GM18517 (cell line): ENCODE results near the gene C3orf70.

ENCODE experiments used
- ATAC-seq: cut with Tn5 transposase; IDR thresholded peaks from one replicate; pipeline ENCODE4 v1.9.1; 2021; ENCODE audit warnings: mild to moderate bottlenecking, moderate library complexity; ENCODE audit not compliant: unreplicated experiment

C3orf70 gene

DNA sequence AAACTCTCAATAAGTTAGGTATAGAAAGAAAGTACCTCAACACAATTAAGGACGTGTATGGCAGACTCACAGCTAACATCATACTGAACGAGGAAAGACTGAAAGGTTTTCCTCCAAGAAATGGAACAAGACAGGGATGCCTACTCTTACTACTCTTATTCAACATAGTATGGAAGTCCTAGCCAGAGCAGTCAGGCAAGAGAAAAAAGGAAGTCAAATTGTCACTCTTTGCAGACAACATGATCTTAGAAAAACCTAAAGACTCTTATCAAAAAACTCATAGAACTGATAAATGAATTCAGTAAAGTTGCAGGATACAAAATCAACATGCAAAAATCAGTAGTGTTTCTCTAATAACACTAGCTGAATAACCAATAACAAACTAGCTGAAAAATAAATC lies 96.0 kb downstream of the C3orf70 start:
- ATAC-seq = no peak

- no peak for ATAC-seq
Measured at GRCh38 chr3:185052631-185053030, 100.2 kb downstream of the C3orf70 start.

- no peak for ATAC-seq
Measured at GRCh38 chr3:185051801-185052200, 101.1 kb downstream of the C3orf70 start.

- no peak for ATAC-seq
Measured at GRCh38 chr3:185049710-185050109, 103.2 kb downstream of the C3orf70 start.

DNA sequence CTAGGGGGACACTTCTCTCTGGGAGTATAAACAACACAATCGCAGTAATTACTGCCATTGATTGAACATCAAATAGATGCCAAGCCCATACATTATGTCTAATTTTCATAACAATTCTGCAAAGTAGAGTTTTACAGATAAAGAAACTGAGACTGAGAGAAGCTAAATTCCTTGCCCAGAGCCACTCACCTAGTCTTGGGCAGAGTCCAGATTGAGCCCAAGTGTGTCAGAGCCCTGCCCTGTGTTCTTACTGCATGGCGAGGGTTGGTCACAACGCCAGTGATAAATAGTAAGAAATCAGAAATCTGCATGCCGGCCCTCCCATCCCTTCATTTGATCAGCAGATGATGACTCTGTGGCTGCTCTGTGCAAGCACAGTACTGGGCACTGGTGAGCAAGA lies 106.3 kb downstream of the C3orf70 start:
- ATAC-seq = no peak

GRCh38 chr3:185046164-185046515 lies 106.7 kb downstream of the C3orf70 start:
- no peak for ATAC-seq

DNA sequence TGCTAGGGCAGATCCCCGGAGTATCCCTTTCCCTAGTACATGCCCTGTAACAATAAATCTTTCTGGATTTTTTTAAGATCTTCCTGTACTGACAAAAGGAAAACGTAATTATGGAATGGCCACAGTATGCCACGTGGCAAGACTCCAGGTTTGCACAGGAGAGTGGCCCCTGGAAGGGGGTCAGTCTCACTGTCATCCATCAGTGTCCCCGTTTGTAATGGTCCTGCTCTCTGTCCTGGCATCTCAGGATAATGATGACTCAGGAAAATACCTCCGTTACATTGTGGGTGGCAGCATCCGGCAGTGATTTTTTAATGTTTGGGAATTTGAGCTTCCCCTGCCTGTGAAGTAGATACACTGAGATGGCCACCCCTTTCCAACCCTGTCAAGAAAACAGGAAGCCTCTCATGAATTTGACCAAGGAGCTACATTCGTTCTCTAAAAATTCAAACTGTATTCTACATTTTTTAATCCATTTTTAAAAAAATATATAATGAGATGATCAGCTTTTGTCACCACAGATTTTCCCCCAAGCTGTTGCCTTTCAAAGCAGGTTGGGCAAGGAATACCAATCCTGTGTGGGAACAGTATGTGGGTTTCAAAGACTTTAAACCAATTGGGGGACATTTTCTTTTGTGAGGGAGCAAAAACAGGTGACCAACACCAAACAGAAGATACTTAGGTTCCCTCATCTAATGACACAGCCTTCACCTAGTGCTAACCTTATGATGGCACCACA lies 110.4 kb downstream of the C3orf70 start:
- ATAC-seq = no peak

DNA sequence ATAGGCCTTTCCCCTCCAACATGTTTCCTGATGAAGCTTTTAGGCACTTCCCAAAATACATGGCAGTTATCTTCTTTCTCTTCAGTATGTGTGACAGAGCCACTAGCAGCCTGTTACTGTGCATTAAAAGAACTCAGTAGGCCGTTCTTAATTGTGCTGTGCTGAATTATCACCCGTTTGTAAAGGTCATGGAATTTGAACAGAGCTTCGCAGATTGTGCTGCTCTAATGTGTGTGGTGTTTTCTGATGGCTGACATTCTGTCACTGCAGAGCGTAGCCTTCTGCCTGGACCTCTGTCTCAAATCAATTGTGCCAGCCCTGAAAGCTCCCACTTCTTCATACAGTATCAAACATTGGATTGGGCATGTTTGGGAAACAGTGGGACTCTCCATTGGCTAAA lies 111.3 kb downstream of the C3orf70 start:
- ATAC-seq = no peak

DNA sequence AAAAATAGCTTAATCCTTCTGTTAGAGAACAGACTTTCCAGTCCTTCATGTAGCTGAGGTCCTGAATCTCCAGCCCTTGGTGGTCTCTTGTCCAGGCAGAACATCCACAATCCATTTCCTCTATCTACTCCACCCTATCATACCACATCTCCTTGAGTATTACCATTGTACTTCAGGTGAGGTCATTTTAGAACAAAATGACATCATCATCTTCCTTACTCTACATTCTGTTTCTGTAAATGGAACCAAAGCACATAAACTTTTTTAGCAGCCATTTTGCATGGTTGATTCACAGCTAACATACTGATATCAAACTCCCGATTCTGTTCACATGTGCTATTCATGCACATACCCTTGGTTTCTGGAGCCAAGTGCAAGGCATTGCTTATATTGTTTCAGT lies 112.4 kb downstream of the C3orf70 start:
- no peak for ATAC-seq

DNA sequence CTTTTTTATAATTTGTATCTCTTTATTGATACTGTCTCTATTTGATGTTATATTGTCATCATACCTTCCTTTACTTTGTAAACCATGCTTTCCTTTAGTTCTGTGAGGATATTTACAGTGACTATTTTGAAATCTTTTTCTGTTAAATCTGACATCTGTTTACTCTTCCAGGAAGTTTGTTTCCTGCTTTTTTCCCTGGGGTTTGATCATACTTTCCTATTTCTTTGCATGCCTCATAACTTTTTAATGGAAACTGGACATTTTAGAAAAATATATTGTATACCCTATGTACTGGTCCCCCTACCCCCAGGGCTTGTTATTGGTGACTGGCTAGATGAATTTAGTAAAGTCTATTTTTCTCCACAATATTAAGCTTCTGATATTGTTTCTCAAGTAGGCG lies 115.1 kb downstream of the C3orf70 start:
- ATAC-seq = no peak

DNA sequence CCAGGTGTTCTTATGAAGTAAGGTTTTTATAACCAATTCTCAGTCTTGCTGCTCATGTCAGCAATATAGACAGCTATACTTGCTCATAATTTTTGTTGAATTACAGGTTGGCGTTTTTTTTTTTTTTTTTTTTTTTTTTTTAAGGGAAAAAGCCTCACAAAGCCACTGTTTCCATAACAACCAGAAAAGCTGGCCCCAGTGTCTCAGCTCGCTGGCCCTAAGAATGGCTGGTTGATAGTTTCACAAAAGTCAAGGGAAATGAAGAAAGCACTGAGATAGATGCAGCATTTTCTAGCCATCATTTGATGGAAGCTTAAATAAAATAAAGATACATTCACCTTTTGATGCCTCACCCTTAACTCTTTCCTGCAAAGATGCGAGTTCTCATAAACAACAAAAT lies 121.9 kb downstream of the C3orf70 start:
- ATAC-seq = no peak

DNA sequence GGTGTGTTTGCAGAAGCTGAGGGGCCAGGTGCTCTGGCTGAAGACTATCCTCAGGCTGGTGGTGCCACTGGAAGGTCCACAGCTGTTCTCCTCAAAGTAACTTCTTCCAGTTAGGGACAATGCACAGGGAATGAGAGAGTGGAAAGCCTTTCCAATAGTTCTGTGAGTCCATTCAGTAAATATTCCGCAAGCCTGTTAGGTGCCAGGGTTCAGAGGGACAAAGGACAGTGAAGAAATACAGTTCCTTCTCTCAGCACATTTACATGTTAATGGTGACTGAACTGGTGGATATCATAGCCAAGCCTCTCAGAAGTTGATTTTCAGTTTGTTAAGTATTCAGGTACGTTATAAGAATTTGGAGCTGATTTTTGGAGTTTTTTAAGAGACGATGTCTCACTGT lies 122.5 kb downstream of the C3orf70 start:
- no peak for ATAC-seq

- ATAC-seq = no peak
Measured at GRCh38 chr3:185029086-185029485, 123.8 kb downstream of the C3orf70 start.

DNA sequence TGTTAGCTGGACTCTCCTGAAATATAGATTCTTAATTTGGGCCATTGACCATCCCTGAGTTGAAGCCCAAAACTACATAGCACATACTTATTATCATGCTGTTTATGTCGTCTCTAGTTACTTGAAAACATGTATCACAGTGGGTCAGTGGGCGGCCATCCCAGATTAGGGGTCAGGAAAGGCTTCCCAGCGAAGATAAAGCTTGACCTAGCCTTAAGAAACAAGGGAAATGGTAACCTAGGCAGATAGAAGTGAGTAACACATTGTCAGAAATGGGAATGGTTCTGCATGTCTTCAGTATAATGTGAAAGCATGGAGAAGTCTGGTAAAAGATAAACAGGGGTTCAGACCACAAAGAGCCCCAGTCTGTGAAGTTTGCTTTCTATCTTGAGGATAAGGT lies 124.7 kb downstream of the C3orf70 start:
- ATAC-seq = no peak
